ENCODE data around the gene ZBTB8OS. TPM values are rescaled to one million over a fixed set of nuclear protein-coding genes. Genes with fewer than 3 reads are reported as not detected.

The ZBTB8OS gene
- total and polyA plus RNA-seq, 2 of the 8 experiments (the other 6 are each of a cell fraction or from before 2014, with no cell fraction given), result 68.0 to 74.2 TPM

DNA sequence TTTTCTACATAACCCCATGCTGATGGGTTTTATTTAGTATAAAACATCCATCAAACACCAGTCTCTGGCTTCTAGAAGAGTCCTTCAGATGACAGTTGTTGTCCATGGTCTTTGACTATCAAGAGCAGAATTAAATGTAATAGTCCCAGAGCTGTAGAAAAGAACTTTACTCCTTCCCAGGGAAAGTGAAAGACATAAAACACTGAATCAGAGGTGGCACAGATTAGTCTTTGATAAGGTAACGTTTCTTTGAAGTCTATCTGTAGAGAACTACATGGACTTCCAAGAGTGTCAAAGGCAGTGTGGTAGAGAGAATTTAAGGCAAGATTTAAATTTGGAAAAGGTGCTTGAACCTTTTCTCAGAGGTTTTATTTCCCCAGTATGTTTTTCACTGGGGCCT lies 30.3 kb upstream of the ZBTB8OS start (continued):
- TF ChIP-seq, protein P1, sequence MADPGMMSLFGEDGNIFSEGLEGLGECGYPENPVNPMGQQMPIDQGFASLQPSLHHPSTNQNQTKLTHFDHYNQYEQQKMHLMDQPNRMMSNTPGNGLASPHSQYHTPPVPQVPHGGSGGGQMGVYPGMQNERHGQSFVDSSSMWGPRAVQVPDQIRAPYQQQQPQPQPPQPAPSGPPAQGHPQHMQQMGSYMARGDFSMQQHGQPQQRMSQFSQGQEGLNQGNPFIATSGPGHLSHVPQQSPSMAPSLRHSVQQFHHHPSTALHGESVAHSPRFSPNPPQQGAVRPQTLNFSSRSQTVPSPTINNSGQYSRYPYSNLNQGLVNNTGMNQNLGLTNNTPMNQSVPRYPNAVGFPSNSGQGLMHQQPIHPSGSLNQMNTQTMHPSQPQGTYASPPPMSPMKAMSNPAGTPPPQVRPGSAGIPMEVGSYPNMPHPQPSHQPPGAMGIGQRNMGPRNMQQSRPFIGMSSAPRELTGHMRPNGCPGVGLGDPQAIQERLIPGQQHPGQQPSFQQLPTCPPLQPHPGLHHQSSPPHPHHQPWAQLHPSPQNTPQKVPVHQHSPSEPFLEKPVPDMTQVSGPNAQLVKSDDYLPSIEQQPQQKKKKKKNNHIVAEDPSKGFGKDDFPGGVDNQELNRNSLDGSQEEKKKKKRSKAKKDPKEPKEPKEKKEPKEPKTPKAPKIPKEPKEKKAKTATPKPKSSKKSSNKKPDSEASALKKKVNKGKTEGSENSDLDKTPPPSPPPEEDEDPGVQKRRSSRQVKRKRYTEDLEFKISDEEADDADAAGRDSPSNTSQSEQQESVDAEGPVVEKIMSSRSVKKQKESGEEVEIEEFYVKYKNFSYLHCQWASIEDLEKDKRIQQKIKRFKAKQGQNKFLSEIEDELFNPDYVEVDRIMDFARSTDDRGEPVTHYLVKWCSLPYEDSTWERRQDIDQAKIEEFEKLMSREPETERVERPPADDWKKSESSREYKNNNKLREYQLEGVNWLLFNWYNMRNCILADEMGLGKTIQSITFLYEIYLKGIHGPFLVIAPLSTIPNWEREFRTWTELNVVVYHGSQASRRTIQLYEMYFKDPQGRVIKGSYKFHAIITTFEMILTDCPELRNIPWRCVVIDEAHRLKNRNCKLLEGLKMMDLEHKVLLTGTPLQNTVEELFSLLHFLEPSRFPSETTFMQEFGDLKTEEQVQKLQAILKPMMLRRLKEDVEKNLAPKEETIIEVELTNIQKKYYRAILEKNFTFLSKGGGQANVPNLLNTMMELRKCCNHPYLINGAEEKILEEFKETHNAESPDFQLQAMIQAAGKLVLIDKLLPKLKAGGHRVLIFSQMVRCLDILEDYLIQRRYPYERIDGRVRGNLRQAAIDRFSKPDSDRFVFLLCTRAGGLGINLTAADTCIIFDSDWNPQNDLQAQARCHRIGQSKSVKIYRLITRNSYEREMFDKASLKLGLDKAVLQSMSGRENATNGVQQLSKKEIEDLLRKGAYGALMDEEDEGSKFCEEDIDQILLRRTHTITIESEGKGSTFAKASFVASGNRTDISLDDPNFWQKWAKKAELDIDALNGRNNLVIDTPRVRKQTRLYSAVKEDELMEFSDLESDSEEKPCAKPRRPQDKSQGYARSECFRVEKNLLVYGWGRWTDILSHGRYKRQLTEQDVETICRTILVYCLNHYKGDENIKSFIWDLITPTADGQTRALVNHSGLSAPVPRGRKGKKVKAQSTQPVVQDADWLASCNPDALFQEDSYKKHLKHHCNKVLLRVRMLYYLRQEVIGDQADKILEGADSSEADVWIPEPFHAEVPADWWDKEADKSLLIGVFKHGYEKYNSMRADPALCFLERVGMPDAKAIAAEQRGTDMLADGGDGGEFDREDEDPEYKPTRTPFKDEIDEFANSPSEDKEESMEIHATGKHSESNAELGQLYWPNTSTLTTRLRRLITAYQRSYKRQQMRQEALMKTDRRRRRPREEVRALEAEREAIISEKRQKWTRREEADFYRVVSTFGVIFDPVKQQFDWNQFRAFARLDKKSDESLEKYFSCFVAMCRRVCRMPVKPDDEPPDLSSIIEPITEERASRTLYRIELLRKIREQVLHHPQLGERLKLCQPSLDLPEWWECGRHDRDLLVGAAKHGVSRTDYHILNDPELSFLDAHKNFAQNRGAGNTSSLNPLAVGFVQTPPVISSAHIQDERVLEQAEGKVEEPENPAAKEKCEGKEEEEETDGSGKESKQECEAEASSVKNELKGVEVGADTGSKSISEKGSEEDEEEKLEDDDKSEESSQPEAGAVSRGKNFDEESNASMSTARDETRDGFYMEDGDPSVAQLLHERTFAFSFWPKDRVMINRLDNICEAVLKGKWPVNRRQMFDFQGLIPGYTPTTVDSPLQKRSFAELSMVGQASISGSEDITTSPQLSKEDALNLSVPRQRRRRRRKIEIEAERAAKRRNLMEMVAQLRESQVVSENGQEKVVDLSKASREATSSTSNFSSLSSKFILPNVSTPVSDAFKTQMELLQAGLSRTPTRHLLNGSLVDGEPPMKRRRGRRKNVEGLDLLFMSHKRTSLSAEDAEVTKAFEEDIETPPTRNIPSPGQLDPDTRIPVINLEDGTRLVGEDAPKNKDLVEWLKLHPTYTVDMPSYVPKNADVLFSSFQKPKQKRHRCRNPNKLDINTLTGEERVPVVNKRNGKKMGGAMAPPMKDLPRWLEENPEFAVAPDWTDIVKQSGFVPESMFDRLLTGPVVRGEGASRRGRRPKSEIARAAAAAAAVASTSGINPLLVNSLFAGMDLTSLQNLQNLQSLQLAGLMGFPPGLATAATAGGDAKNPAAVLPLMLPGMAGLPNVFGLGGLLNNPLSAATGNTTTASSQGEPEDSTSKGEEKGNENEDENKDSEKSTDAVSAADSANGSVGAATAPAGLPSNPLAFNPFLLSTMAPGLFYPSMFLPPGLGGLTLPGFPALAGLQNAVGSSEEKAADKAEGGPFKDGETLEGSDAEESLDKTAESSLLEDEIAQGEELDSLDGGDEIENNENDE (IDR thresholded peaks at IDR 0.05; ENCODE audit: insufficient replicate concordance, low read length), result no peak
- no peak for TF ChIP-seq CHD1 (IDR thresholded peaks at IDR 0.05; ENCODE audit: low read depth, low read length)
- TF ChIP-seq SAP30 (IDR thresholded peaks at IDR 0.05; ENCODE audit: insufficient read depth, insufficient replicate concordance, low read length), result no peak
- no peak for TF ChIP-seq RBBP5 (IDR thresholded peaks at IDR 0.05; ENCODE audit: borderline replicate concordance, low read depth, low read length)
- no peak for TF ChIP-seq SIRT6 (IDR thresholded peaks at IDR 0.05; ENCODE audit: low read length)

Data from H1 (cell line).